ENCODE results near the gene ZNF488. TPM values are rescaled to one million over a fixed set of nuclear protein-coding genes. Genes with fewer than 3 reads are reported as not detected.

The ZNF488 gene
- total RNA-seq, 4 donors from 2014 or later = 4.1 to 23.5 (median 16.1) TPM

GRCh38 chr10:47317251-47317650 is 66.8 kb downstream of the ZNF488 start:
- H3K9me3 ChIP-seq = no peaks in the 10 kb centered on the region
- no peak overlapping the region for H3K27ac ChIP-seq
- peaks cover 0 to 1% (median 0%) of the 10 kb centered on the region in 4 donors for H3K4me1 ChIP-seq
- H3K36me3 ChIP-seq = no peaks in the 10 kb centered on the region
- H3K4me3 ChIP-seq = no peak overlapping the region
- no peak for DNase-seq
- H3K27me3 ChIP-seq = no peaks in the 10 kb centered on the region
- no peak for TF ChIP-seq POLR2A (IDR thresholded peaks at IDR 0.05)
- no peak for TF ChIP-seq CTCF (IDR thresholded peaks at IDR 0.05)

GRCh38 chr10:47316131-47316530 is 68.0 kb downstream of the ZNF488 start:
- no peaks in the 10 kb centered on the region for H3K27me3 ChIP-seq
- no peak for DNase-seq
- TF ChIP-seq POLR2A (IDR thresholded peaks at IDR 0.05) (no peak), CTCF (IDR thresholded peaks at IDR 0.05) (no peak)
- peaks cover 0 to 13% (median 2%) of the 10 kb centered on the region in 4 donors for H3K4me1 ChIP-seq
- H3K9me3 ChIP-seq = no peaks in the 10 kb centered on the region
- no peak overlapping the region for H3K4me3 ChIP-seq
- no peaks in the 10 kb centered on the region for H3K36me3 ChIP-seq
- no peak overlapping the region for H3K27ac ChIP-seq

Other genes starting within 250 kb of the ZNF488 start
- gene GDF10, start 84.1 kb downstream of the ZNF488 start, total RNA-seq = under 1 TPM in 1 of 4 donors, not detected in 3; 0.35 TPM
- not detected for gene GDF2, start 61.8 kb downstream of the ZNF488 start, total RNA-seq
- gene RBP3, start 35.9 kb downstream of the ZNF488 start, total RNA-seq = not detected
- not detected for gene ANXA8, start 99.8 kb upstream of the ZNF488 start, total RNA-seq
- not detected for gene FAM25G, start 107.4 kb upstream of the ZNF488 start, total RNA-seq
- 10 to 100 TPM; 10.7 to 84.3 (median 49.6) TPM for gene AGAP9, start 139.3 kb upstream of the ZNF488 start, total RNA-seq

All from Peyer's patch (tissue), 4 donors.